IPS-NIHi11 (cell line): ENCODE results near the gene CABLES1.
"Not testable (repeated sequence)": the region's sequence is repeated elsewhere in the genome, so short reads cannot be mapped to it uniquely, and the experiment has no call there.

Experiments used
- DNase-seq: peaks from one replicate; pipeline ENCODE4 v3.0.0; 2012; ENCODE audit warnings: mixed read lengths, low spot score

CABLES1 gene

GRCh38 chr18:23134780-23135549 is at the start of gene CABLES1:
CABLES1 (plus strand) TSS chr18:23135485; CDS start chr18:23135763, 278 bp downstream.
- peak; percentile 71 for DNase-seq

- no peak for DNase-seq
These were observed 47.9 kb upstream of the CABLES1 start for GRCh38 chr18:23087352-23087751.

GRCh38 chr18:23088310-23088709 is 47.0 kb upstream of the CABLES1 start:
- no peak for DNase-seq

- DNase-seq = not testable (repeated sequence)
These were observed 44.0 kb upstream of the CABLES1 start for GRCh38 chr18:23091017-23091993.

GRCh38 chr18:23092121-23092520 is 43.2 kb upstream of the CABLES1 start:
- DNase-seq = no peak

DNA sequence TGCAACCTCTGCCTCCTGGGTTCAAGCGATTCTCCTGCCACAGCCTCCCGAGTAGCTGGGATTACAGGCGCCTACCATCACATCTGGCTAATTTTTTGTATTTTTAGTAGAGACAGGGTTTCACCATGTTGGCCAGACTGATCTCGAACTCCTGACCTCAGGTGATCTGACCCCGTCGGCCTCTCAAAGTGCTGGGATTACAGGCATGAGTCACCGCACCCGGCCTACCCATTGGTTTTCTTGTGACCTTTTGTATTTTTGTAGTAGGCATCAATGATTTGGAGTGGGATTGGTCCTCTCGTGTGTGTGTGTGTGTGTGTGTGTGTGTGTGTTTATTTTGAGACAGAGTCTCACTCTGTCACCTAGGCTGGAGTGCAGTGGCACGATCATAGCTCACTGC is 42.2 kb upstream of the CABLES1 start:
- DNase-seq = not testable (repeated sequence)

- no peak for DNase-seq
These were observed 41.5 kb upstream of the CABLES1 start for GRCh38 chr18:23093772-23094171.

- DNase-seq = peak; percentile 43
These were observed 40.7 kb upstream of the CABLES1 start for GRCh38 chr18:23094411-23095190.

GRCh38 chr18:23095463-23095862 is 39.8 kb upstream of the CABLES1 start:
- no peak for DNase-seq

DNA sequence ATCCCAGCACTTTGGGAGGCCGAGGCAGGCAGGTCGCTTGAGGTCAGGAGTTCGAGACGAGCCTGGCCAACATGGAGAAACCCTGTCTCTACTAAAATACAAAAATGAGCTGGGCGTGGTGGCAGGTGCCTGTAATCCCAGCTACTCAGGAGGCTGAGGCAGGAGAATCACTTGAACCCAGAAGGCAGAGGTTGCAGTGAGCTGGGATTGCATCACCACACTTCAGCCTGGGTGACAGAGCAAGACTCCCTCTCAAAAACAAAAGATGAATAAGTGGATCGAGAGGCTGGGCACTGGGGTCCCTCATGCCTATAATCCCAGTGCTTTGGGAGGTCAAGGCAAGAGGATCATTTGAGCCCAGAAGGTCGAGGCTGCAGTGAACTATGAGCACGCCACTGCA is 38.3 kb upstream of the CABLES1 start:
- DNase-seq = not testable (repeated sequence)

- no peak for DNase-seq
These were observed 35.7 kb upstream of the CABLES1 start for GRCh38 chr18:23099621-23100020.

DNA sequence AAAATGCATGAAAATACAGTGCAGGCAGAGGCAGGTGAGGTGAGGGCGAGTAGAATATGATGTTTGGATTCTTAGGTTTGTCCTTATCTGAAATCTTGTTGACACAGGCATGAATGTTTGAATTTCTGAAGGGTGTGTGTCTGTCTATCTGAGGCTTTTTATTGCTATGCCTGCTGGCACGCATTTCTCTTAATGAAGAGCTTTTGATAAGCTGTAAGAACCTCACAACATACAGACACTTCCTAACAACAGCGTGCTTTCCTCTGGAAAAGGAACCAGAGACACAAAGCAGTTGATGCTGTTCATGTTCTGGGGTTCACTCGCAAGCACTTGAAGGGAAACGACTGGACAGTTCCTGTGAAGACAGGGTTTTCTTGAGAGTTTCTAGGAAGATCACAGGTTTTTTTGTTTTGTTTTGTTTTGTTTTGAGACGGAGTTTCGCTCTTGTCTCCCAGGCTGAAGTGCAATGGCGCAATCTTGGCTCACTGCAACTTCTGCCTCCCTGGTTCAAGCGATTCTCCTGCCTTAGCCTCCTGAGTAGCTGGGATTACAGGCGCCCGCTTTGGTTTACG is 33.3 kb upstream of the CABLES1 start:
- no peak for DNase-seq

DNA sequence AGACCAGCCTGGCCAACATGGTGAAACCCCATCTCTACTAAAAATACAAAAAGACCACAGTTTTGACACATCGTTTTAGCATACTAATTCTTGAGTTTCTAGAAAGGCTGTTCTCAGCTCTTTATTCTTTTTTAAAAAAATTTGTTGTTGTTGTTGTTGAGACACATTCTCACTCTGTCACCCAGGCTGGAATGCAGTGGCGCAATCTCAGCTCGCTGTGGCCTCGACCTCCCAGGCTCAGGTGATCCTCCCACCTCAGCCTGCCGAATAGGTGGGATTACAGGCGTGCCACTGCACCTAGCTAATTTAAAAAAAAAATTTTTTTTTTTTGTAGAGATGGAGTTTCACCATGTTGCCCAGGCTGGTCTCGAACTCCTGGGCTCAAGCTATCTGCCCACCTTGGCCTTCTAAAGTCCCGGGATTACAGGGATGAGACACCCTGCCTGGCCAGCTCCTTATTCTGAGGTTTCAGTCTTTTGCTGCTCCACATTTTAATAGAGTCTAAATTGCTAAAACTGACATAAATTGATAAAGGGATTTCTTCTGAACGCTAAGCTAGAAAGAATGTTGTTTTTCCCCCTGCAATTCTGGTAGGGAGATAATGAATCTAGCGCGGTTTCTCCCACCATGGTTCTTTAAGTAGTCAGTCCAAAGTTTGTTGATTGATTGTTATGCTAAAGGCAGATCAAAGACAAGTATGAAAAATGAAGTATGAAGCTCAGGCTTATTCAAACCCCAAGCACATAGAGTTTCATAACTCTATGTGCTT is 32.6 kb upstream of the CABLES1 start:
- DNase-seq = no peak

GRCh38 chr18:23103449-23103848 is 31.8 kb upstream of the CABLES1 start:
- no peak for DNase-seq

DNA sequence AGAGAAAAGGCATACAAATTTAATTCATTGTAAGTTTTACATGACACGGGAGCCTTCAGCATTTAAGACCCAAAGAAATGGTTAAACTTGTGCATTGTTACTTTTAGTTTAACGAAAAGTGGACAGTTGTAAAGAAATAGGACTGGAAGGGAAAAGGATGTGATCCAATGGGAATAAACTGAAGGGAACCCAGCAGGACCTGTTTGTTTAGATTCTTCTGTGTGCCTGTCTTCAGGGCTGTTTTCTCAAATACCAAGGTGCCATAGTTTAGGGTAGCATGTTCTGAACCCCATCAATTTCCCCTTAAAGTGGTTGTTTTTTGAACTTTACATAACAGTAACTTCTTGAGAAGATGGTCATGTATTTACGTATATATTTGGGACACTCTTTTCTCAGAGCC is 30.3 kb upstream of the CABLES1 start:
- no peak for DNase-seq

GRCh38 chr18:23105581-23106219 is 29.6 kb upstream of the CABLES1 start:
- DNase-seq = no peak

- DNase-seq = peak; percentile 38
These were observed 28.7 kb upstream of the CABLES1 start for GRCh38 chr18:23106575-23106974.

DNA sequence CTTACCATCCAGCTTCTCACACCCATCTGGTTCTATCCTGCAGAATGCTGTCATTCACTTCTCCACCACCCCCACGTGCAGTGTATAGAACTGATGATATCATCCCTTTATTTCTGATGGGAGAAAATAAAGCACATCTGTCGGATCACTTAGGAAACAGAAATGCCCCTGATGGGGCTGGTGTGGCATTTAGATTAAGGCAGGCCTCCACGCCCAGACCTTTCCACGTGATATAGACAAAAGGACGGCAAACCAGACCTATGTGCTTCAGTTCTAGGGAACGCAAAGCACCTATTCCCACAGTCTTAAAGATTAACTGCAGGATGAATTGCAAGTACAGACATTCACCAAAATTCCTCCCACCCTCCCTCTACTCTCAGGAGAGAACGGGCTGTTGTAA is 27.6 kb upstream of the CABLES1 start:
- DNase-seq = no peak

DNA sequence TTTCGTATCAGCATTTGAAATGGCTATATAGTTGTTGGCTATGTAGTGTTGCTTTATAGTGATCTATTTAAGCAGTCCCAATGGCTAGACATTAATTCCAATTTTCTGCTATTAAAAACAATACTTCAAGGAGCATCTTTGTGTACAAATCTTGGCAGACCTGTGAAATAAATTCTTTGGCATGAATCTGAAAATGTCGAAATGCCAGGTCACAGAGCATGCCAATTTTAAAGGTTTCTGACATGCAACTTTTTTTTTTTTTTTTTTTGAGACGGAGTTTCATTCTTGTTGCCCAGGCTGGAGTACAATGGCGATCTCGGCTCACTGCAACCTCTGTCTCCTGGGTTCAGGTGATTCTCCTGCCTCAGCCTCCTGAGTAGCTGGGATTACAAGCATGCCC is 26.8 kb upstream of the CABLES1 start:
- DNase-seq = no peak

GRCh38 chr18:23109163-23109562 is 26.1 kb upstream of the CABLES1 start:
- DNase-seq = not testable (repeated sequence)
